Loucy (cell line): ENCODE measurements around the gene LPIN2.

Source experiments
- H2AFZ ChIP-seq: fragments of 200-600 bp; sonication (generic); 2 replicates; pipeline ENCODE4 v1.6.0; 2016; ENCODE audit warnings: antibody characterized with exemption, mild to moderate bottlenecking, low read length, moderate library complexity
- H3F3A ChIP-seq: fragments of 200-600 bp; 2 replicates; pipeline ENCODE4 v1.6.0; 2016; ENCODE audit warnings: antibody characterized with exemption, low read depth, mild to moderate bottlenecking
- H3K27me3 ChIP-seq: fragments of 200-600 bp; sonication (generic); 2 replicates; pipeline ENCODE4 v1.6.1; 2014; ENCODE audit warnings: low read length, mild to moderate bottlenecking; ENCODE audit not compliant: insufficient read depth, poor library complexity, severe bottlenecking
- H3K36me3 ChIP-seq: fragments of 200-600 bp; sonication (generic); 2 replicates; pipeline ENCODE4 v1.6.1; 2016; ENCODE audit warnings: low read length; ENCODE audit not compliant: insufficient read depth
- H3K4me1 ChIP-seq: fragments of 200-600 bp; sonication (generic); 2 replicates; pipeline ENCODE4 v1.5.1; 2014; ENCODE audit warnings: low read length, mild to moderate bottlenecking; ENCODE audit not compliant: insufficient read depth, poor library complexity, severe bottlenecking
- H3K4me2 ChIP-seq: fragments of 200-600 bp; sonication (generic); 2 replicates; pipeline ENCODE4 v1.6.0; 2014; ENCODE audit warnings: antibody characterized with exemption, low read length, low read depth, mild to moderate bottlenecking; ENCODE audit not compliant: poor library complexity, severe bottlenecking
- H3K4me3 ChIP-seq: fragments of 200-600 bp; sonication (generic); 2 replicates; pipeline ENCODE4 v1.5.1; 2014; ENCODE audit warnings: low read length, mild to moderate bottlenecking, mixed read lengths; ENCODE audit not compliant: poor library complexity, severe bottlenecking
- H3K79me2 ChIP-seq: fragments of 200-600 bp; sonication (generic); 2 replicates; pipeline ENCODE4 v1.6.1; 2014; ENCODE audit warnings: low read length; ENCODE audit not compliant: insufficient read depth
- H3K9ac ChIP-seq: fragments of 200-600 bp; sonication (generic); 2 replicates; pipeline ENCODE4 v1.6.0; 2014; ENCODE audit warnings: mild to moderate bottlenecking, low read depth, low read length, moderate library complexity; ENCODE audit not compliant: poor library complexity, severe bottlenecking
- H3K9me2 ChIP-seq: fragments of 200-600 bp; sonication (generic); replicated peaks from 2 replicates; pipeline ENCODE4 v1.6.1; 2016; ENCODE audit warnings: low read depth, low read length, mixed read lengths
- H3K9me3 ChIP-seq: fragments of 200-600 bp; sonication (generic); 2 replicates; pipeline ENCODE4 v1.6.1; 2014; ENCODE audit warnings: mild to moderate bottlenecking, antibody characterized with exemption, low read length, low read depth; ENCODE audit not compliant: insufficient read depth
- H4K20me1 ChIP-seq: fragments of 200-600 bp; sonication (generic); 2 replicates; pipeline ENCODE4 v1.6.0; 2014; ENCODE audit warnings: antibody characterized with exemption, low read length, mild to moderate bottlenecking; ENCODE audit not compliant: insufficient read depth, poor library complexity, severe bottlenecking
- EZH2phosphoT487 ChIP-seq: fragments of 200-600 bp; IDR thresholded peaks from 2 replicates; pipeline ENCODE4 v1.6.1; 2018; ENCODE audit warnings: antibody characterized with exemption, mild to moderate bottlenecking, moderate library complexity, borderline replicate concordance
- TF ChIP-seq, protein P1 (sequence below): fragments of 200-600 bp; sonication (generic); conservative IDR thresholded peaks from 2 replicates; pipeline ENCODE4 v1.5.1; 2014; ENCODE audit warnings: mild to moderate bottlenecking, antibody characterized with exemption, low read length

The LPIN2 gene

DNA sequence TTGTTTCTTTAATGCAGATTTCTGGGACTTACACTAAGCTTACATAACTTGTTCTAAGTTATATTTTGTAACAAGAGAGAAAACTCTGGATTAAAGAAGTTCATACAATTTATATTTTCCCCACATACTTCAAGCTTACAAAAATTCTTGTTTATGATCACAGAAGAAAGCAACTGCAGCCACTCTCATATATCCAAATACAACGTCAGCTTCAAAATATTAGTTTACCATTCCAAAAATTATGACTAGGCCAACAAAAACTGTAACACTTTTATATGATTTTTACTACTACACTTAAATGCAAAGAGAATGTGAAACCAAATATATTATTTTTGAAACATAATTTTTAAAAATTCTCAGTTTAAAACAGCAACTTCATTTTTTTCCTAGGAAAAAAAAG, 30.9 kb downstream of the LPIN2 start:
- peak overlapping the region; percentile 70 for H3K4me2 ChIP-seq
- no peaks in the 10 kb centered on the region for H3K9me2 ChIP-seq
- peaks cover 95% of the 10 kb centered on the region for H3K79me2 ChIP-seq
- no peaks in the 10 kb centered on the region for H3K27me3 ChIP-seq
- H4K20me1 ChIP-seq = peaks cover 15% of the 10 kb centered on the region
- H3K4me3 ChIP-seq = peak overlapping the region; percentile 51
- H3K9me3 ChIP-seq = no peaks in the 10 kb centered on the region
- TF ChIP-seq, protein P1, sequence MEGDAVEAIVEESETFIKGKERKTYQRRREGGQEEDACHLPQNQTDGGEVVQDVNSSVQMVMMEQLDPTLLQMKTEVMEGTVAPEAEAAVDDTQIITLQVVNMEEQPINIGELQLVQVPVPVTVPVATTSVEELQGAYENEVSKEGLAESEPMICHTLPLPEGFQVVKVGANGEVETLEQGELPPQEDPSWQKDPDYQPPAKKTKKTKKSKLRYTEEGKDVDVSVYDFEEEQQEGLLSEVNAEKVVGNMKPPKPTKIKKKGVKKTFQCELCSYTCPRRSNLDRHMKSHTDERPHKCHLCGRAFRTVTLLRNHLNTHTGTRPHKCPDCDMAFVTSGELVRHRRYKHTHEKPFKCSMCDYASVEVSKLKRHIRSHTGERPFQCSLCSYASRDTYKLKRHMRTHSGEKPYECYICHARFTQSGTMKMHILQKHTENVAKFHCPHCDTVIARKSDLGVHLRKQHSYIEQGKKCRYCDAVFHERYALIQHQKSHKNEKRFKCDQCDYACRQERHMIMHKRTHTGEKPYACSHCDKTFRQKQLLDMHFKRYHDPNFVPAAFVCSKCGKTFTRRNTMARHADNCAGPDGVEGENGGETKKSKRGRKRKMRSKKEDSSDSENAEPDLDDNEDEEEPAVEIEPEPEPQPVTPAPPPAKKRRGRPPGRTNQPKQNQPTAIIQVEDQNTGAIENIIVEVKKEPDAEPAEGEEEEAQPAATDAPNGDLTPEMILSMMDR = no peak
- TF ChIP-seq EZH2phosphoT487 = no peak
- H3F3A ChIP-seq = no peaks in the 10 kb centered on the region
- H3K36me3 ChIP-seq = no peaks in the 10 kb centered on the region
- H3K9ac ChIP-seq = peak overlapping the region; percentile 49
- peaks cover 75% of the 10 kb centered on the region for H3K4me1 ChIP-seq
- H2AFZ ChIP-seq = no peak overlapping the region

DNA sequence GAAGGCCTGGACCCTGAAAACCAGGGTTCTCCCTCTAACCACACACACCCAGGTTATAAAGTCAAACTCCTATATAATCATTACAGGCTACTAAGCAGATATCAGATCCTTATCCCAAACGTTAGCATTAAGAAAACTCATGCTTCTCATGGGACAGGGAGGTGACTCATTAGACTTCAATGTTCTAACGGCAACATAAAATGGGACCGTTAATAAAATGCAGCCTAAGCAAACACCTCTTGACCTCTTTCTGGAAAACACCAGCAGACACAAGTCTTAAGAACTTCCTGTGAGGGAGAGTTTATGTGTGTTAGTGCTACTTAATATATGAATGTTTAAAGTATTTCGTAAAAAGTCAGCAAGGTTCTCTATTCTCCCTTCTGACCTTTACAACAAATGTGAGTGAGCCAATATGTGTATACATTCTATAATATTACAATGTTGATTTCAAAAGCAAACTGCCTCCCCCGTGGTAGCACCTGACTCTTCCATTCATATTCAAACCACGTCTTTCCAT, 31.7 kb downstream of the LPIN2 start:
- Histone ChIP-seq H3K9ac (peak overlapping the region; percentile 49), H3K27me3 (no peaks in the 10 kb centered on the region), H3F3A (no peaks in the 10 kb centered on the region), H3K36me3 (no peaks in the 10 kb centered on the region), H3K9me2 (no peaks in the 10 kb centered on the region), H3K79me2 (peaks cover 96% of the 10 kb centered on the region), H3K4me3 (peak overlapping the region; percentile 51), H3K4me1 (peaks cover 83% of the 10 kb centered on the region), H3K4me2 (peak overlapping the region; percentile 70), H4K20me1 (peaks cover 15% of the 10 kb centered on the region), H2AFZ (no peak overlapping the region), H3K9me3 (no peaks in the 10 kb centered on the region)
- no peak for TF ChIP-seq EZH2phosphoT487
- TF ChIP-seq, protein P1 = no peak

DNA sequence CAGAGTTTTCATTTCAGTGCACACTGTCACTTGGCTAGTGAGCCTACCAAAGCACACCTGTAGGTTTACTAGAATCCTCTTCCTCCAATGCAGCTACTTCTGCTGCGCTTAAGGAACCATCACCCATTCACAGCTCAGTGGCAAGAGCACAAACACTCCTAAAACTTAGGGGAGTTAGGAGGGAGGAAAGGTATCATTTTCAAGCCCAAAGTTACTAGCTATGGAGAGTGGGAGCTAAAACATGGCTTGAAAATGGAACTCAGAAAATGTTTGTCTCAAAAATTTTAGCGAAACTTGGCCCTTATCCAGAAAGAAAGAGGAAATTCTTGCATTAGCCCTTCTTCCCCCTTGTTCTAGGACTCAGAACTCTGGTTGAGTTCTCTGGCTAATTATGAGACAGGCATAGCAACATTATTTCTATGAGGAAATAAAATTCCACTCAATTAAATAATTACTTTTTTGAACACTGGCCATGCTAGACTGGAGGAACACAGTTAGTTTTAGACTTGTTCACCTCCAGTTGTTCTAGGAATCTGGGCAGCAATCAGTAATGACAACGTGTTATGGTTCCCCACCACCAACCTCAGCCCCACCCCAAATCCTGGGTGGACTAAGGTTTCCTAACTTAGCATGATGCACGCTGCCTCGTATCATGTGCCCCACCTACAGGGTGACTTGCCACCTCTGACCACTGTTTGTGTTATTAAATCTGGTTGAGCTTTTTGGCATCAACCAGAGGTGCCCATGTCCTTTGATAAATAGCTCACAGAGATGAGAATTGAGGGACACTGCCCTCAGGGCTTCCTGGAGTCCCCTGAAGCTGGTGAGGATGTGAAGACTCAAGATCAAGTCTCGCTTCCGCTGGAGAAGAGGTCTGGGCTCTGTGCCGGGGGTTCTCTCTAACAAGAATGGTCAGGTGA, 32.8 kb downstream of the LPIN2 start:
- Histone ChIP-seq H3K9ac (peak overlapping the region; percentile 49), H3K36me3 (no peaks in the 10 kb centered on the region), H3K9me3 (no peaks in the 10 kb centered on the region), H3K4me3 (peak overlapping the region; percentile 51), H3K4me2 (peak overlapping the region; percentile 70), H3K27me3 (no peaks in the 10 kb centered on the region), H3K79me2 (peaks cover 99% of the 10 kb centered on the region), H3K4me1 (peaks cover 87% of the 10 kb centered on the region), H2AFZ (no peak overlapping the region), H3K9me2 (no peaks in the 10 kb centered on the region), H3F3A (no peaks in the 10 kb centered on the region), H4K20me1 (peaks cover 10% of the 10 kb centered on the region)
- TF ChIP-seq EZH2phosphoT487 = no peak
- TF ChIP-seq, protein P1 = no peak
